IMR-90 (cell line): ENCODE data around the gene HIGD1C.

ENCODE experiments used
- CHD1 ChIP-seq: IDR thresholded peaks from 2 replicates; pipeline ENCODE4 v1.6.1; 2012; ENCODE audit warnings: low read depth, low read length, improper control_type of control experiment
- CTCF ChIP-seq: conservative IDR thresholded peaks from 2 replicates; pipeline ENCODE4 v1.5.1; 2012; ENCODE audit warnings: mild to moderate bottlenecking, low read depth, low read length, improper control_type of control experiment
- FOS ChIP-seq: fragments of 150-350 bp; IDR thresholded peaks from 2 replicates; pipeline ENCODE4 v1.6.1; 2016; ENCODE audit warnings: low read depth, low read length
- MAZ ChIP-seq: IDR thresholded peaks from 2 replicates; pipeline ENCODE4 v1.6.1; 2012; ENCODE audit warnings: low read depth, mild to moderate bottlenecking, low read length, improper control_type of control experiment, moderate library complexity, borderline replicate concordance
- POLR2A ChIP-seq: IDR thresholded peaks from 2 replicates; pipeline ENCODE4 v1.6.1; 2012; ENCODE audit warnings: mild to moderate bottlenecking, low read depth, low read length
- RCOR1 ChIP-seq: IDR thresholded peaks from 2 replicates; pipeline ENCODE4 v1.6.1; 2012; ENCODE audit warnings: mild to moderate bottlenecking, low read length, improper control_type of control experiment; ENCODE audit not compliant: insufficient replicate concordance
- RFX5 ChIP-seq: IDR thresholded peaks from 2 replicates; pipeline ENCODE4 v1.8.0; 2012; ENCODE audit warnings: low read depth, mild to moderate bottlenecking, low read length, moderate library complexity
- SMC3 ChIP-seq: fragments of 150-350 bp; IDR thresholded peaks from 2 replicates; pipeline ENCODE4 v1.6.1; 2016; ENCODE audit warnings: low read depth, mild to moderate bottlenecking, antibody characterized with exemption, low read length, moderate library complexity

GRCh38 chr12:50923361-50924130, 28.8 kb upstream of the HIGD1C start:
- TF ChIP-seq CTCF (no peak), FOS (no peak), MAZ (no peak), RFX5 (no peak), SMC3 (no peak), CHD1 (no peak), RCOR1 (no peak), POLR2A (no peak)
